Upper lobe of left lung (tissue), 4 donors: Measurements from ENCODE around the gene MPDZ.

ENCODE experiments used
- CTCF ChIP-seq, 6 experiments: fragments of 450-650 bp in 4 of 6; fragments of 200-600 bp in 2 of 6; sonication (generic) in 2 of 6; IDR thresholded peaks; one replicate each; pipeline ENCODE4 v1.5.1; 2016 to 2019; ENCODE audit warnings: antibody characterized with exemption in 6 of 6
- EP300 ChIP-seq, 4 donors: sonication (generic); formaldehyde crosslinking; IDR thresholded peaks; one replicate each; pipeline ENCODE4 v1.5.1; 2017; ENCODE audit warnings: antibody characterized with exemption in 4 of 4, control low read depth in 2 of 4
- POLR2A ChIP-seq, 4 donors: fragments of 450-650 bp; IDR thresholded peaks; one replicate each; pipeline ENCODE4 v1.5.1; 2016 to 2017; ENCODE audit warnings: antibody characterized with exemption in 4 of 4, mild to moderate bottlenecking in 2 of 4
- POLR2AphosphoS5 ChIP-seq, 2 donors: sonication (generic); formaldehyde crosslinking; IDR thresholded peaks; one replicate each; pipeline ENCODE4 v1.5.1; 2017; ENCODE audit warnings: antibody characterized with exemption in 2 of 2

DNA sequence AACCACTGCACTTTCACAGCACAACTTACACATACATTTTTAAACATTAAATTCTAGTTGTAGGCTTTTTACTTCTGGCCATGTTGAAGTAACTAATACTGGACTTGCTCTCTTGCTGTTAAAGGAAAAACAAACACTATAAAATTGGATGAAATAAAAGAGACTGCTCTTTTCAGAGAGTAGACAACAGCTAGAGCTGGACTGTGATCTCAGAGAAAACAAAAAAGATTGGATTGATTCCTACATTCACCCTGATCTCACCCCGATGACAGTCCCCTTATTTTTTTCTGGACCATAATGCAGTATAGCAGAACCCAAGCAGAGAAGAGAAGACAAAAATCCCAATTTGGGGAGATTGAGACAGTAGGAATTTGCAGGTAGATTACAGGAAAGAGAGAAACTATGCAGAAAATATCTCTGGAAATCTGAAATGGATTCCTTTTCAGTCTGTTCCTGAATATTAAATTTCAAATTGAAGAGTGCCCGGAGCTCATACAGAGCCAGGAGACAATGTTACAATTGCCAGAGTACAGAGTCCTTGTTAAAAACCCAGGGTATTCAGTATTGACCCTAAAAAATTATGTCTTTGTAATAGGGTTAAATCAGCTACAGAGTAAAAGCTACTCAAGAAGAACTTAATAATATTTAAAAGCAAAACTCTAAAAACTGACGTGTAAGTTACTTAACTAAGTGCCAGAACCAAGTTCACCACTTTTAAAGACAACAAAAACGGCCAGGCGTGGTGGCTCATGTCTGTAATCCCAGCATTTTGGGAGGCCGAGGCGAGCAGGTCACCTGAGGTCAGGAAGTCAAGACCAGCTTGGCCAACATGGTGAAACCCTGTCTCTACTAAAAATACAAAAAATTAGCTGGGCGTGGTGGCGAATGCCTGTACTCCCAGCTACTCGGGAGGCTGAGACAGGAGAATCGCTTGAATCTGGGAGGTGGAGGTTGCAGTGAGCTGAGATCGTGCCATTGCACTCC, 208.6 kb downstream of the MPDZ start:
- TF ChIP-seq CTCF (IDR thresholded peaks at IDR 0.05): no peak
- no peak for TF ChIP-seq EP300 (IDR thresholded peaks at IDR 0.05)
- TF ChIP-seq POLR2AphosphoS5 (IDR thresholded peaks at IDR 0.05): no peak
- no peak for TF ChIP-seq POLR2A (IDR thresholded peaks at IDR 0.05)
